Activated T-cell treated with anti-CD3 and anti-CD28 coated beads, Interleukin-2, amount 50 U/mL, for 48 hours (primary cell): ENCODE results near the gene SLC35F1.
A peak's percentile ranks its signal among the peaks of the same experiment; 100 is the strongest.

Source experiments
- DNase-seq, 2 experiments: peaks; one replicate each; pipeline ENCODE4 v3.0.0-alpha.2; 2020

Gene SLC35F1

DNA sequence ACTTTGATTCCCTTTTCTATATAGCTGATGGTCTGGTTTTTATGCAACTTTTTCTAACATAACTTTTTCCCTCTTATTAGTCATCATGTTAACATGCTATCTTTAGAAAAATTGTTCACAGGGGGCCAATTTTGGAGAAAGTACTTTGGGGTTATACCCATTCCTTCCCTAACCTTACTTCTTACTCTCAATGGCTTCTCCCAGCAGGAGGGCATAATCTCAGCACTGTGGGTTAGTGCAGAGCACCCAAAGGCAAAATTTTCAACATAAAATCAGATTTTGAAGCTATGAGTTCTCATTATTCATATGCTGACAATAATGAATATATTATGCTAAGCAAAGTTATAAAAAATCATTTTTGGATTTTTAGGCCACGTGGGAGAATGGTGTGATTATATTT is 299.2 kb downstream of the SLC35F1 start:
- DNase-seq: no peak

DNA sequence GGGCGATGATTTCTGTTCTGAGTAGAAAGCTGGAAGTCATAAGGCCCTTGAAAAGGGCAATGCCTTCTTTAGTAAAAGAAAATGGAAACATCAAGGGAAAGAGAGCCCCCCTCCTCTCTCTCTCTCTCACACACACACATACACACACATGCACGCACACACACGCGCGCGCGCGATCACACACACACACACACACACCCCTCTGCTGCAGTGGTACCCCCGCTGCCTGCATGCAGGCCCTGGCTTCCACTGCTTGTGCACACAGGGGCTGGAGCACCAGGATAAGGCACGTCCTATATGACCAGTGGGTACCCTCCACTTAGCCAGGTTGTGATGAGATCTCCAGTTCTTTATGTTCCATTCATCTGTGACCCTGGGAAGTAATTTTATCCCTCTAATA is 300.9 kb downstream of the SLC35F1 start:
- DNase-seq: no peak

- no peak for DNase-seq
Observed at GRCh38 chr6:118212451-118213173, 305.5 kb downstream of the SLC35F1 start.

- no peak for DNase-seq
Observed at GRCh38 chr6:118215269-118215668, 308.2 kb downstream of the SLC35F1 start.

DNA sequence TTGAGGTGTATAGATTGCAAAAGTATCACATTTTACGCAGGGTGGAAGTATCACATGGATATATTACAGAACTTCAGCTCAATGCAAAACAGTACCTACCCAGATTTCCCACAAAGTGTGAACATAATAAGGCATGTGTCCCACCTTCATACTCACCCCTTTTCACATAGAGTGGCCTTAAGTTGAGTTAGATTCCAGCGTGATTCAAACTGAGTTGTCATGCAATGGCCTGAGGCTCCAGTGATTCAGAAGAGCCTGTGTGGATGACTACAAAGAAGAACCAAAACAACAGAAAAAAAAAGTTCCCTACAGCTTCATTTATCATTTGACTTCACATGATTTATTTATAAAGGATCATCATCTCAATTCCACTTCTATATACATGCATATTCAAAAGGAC is 309.7 kb downstream of the SLC35F1 start:
- DNase-seq: no peak

DNA sequence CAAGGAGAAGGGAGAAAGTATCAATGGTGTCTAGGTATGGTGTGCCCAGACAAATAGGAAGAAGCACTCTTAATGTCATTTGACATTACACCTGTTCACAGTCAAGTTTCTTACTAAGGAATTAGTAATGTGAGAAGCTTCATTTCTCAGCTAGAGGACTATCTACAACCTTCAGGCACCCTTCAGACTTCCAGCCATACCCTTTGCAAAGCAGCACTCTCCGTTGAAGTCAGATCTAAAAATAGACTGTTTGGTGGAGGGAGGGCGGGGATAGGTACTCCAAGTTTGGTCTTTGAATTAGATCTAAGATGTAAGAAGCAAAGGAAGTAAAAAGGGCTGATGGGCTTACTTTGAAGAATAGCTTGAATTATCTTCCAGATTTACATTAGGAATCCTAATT is 311.1 kb downstream of the SLC35F1 start:
- DNase-seq: no peak

DNA sequence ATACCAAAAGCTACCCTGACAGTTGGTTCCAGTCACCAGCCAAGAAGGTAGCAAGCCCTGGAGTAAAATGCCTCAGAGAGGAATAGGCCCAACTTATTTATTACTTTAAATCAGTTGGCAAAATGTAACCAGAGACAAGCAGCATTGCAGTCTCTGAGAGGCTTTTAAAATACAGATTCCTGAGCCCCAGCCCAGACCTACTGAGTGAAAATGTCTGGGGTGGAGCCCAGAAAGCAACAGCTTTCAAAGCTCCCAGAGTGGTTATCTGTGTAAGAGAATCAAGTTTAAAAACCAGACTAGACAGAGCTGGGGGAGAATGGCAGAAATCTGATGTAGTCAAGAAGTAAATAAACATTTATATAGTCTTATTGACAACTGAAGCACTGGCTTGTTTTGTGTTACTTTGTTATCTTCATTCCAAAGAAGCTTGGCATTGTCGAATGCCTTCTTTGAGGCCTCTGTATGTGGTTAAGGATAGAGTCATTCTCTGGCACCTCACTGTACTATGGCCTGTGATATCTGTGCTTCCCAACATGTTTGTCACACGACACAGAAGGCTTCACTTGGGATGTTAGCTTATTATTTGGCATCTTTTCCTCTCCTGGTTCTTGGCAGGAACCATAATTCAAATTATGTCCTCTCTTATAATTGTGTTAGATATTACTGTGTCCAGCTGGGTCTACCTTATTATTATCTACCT is 313.5 kb downstream of the SLC35F1 start:
- no peak for DNase-seq

DNA sequence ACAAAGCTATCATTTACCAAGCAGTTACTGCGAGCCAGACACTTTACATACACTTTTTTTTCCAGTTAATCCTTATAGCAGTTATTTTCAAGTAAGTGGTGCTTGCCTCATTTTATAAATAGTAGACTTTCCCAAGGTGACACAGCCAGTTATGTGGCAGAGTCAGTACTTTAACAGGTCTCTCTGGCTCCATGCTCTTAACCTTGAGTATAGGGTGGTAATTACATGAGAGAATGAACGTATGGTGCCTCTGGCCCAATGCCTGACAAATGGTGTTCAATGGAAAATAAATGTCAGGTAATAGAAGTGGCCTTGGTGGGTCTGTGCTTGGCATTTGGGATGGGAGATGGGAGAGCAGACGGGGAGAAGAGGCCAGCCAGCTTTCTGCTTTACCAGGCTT is 316.3 kb downstream of the SLC35F1 start:
- DNase-seq: no peak

DNA sequence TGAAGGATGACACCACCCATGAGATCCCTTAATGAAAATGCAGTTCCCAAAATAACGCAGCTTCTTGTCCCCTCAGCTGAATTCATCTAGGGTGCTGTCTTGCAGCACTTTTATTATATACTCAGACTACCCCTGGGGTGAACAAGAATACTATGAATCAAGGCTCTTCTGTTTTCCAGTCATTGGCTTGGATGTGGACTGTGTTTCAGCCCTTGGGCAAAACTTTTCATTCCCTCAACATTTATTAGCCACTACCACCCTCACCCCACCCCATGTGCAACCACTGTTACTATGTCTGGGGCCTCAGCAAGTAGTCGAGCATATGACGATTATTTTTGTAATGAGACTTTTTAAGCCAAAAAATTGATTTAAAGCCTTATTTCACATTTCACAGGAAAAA is 321.8 kb downstream of the SLC35F1 start:
- DNase-seq: no peak

GRCh38 chr6:118240878-118241528 is 333.9 kb downstream of the SLC35F1 start:
- no peak for DNase-seq

DNA sequence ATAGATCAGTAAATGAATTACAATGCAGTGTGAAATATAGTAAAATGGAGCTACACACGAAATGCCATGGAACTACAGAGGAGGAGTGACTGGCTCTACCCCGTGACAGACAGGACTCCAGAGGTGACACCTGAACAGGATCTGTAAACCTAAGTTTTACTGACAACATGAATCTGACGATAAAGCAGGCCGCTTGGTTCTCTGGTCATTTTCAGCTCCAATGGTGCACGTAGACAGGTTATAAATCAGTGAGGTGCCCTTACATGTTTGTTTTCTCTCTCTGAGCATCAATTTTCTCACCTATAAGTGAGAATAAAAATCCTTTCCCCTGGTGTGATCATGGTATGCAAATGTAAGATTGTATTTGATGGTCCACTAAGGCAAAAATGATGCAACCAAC is 339.3 kb downstream of the SLC35F1 start:
- no peak for DNase-seq

- DNase-seq: no peak
Observed at GRCh38 chr6:118248171-118248570, 341.1 kb downstream of the SLC35F1 start.

- DNase-seq: no peak
Observed at GRCh38 chr6:118249680-118250079, 342.6 kb downstream of the SLC35F1 start.

GRCh38 chr6:118252474-118252873 is 345.4 kb downstream of the SLC35F1 start:
- no peak for DNase-seq

DNA sequence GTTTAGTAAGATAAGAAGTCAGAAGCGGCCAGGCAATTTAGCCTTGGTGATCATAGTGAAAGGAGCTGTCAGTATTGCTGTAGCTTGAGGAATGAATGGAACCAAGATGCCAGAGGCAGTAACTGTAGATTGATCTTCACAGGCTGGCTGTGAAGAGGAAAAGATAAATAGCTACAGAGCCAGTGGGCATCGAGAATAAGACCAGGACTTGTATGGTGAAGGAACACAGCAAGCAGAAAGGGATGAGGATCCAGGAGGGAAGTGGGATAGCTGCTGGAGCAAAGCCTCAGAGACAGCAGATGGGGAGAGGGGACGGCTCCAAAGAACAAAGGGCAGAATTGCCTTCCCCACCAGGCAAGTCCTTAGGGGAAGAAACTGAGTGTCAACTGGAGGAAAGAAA is 346.7 kb downstream of the SLC35F1 start:
- no peak for DNase-seq

DNA sequence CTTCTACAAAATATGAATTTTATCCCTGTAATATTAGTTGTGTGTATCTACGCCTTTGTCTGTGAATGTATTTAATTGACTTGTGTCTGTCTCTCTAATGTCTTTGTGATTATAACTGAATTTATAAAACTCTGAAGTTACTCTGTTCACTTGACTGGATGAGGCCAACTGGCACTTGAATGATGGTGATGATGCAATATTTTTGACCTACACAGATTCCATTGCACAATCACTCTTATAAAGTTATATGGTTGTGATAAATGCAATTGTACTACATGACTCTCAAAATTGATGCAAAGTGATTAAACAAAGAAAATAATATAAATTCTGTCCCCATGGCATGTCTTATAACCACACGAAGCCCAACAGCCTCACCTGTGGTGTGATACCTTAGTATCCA is 353.8 kb downstream of the SLC35F1 start:
- no peak for DNase-seq

DNA sequence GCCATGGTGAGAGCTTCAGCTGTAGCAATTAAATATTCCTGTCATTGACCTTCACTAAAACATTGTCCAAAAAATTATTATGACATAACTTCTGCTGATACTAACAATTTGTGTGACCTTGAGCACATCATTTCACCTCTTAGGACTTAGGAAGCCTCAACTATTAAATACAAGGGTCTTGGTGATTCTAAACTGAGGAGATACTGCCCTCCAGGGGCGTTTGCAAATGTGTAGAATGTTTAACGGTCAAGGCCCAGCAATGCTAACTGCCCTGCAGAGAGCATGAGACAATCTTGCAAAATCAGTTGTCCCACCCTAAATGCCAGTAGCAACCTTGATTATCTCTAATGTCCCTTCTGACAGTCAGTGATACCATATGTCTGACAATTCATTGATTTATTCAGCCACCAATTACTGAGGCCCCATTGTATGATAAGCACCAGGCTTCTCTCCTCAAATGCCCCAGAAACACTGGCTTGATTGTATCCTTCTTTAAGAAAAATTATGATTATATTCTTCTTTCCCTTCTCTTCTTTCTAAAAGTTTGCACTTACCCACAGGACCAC is 356.9 kb downstream of the SLC35F1 start:
- DNase-seq: no peak

DNA sequence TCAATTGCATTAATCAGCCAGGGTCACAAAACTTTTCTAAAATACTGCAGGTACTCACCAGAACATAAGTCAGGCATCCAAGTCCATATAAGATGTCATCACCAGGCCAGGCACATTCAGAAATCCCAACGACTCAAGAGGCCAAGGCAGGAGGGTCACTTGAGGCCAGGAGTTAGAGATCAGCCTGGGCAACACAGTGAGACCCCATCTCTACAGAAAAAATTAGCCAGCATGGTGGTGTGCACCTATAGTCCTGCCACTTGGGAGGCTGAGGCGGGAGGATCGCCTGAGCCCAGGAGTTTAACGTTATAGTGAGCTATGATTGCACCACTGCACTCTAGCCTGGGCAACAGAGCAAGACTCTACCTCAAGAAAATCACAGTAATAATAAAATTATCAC is 362.6 kb downstream of the SLC35F1 start:
- no peak for DNase-seq

GRCh38 chr6:118277631-118278030 is 370.6 kb downstream of the SLC35F1 start:
- DNase-seq: no peak

- DNase-seq: no peak
Observed at GRCh38 chr6:118280210-118280609, 373.1 kb downstream of the SLC35F1 start.

GRCh38 chr6:118281291-118281690 is 374.2 kb downstream of the SLC35F1 start:
- DNase-seq: no peak

GRCh38 chr6:118283766-118284165 is 376.7 kb downstream of the SLC35F1 start:
- peak; percentile 29 to 33 for DNase-seq

- no peak for DNase-seq
Observed at GRCh38 chr6:118284736-118285360, 377.8 kb downstream of the SLC35F1 start.
